Caco-2 (cell line): Measurements from ENCODE around the gene GGTLC2. TPM values are rescaled to one million over a fixed set of nuclear protein-coding genes. Genes with fewer than 3 reads are reported as not detected.
"Not testable (repeated sequence)": the region's sequence is repeated elsewhere in the genome, so short reads cannot be mapped to it uniquely, and the experiment has no call there.

Experiments used
- Bru-seq: library from RNA; stranded (reverse); fragments of 400-500 nt; gene quantifications from one replicate; lab custom pipeline; 2021; lab: Mats Ljungman, UMichigan
- BruChase-seq, 2 experiments: library from RNA; stranded (reverse); fragments of 400-500 nt; gene quantifications; one replicate each; lab custom pipeline; 2021; lab: Mats Ljungman, UMichigan
- BruUV-seq: library from RNA; stranded (reverse); fragments of 400-500 nt; replicated peaks from 2 replicates; lab custom pipeline; 2021; lab: Mats Ljungman, UMichigan
- CTCF ChIA-PET: fragments of 300-600 bp; sonication (Branson Sonifier 250); formaldehyde crosslinking; loops from one replicate; lab custom pipeline; 2022; ENCODE audit warnings: antibody characterized with exemption; lab: Charles Lee
- POLR2A ChIA-PET: fragments of 300-600 bp; sonication (Branson Sonifier 250); formaldehyde crosslinking; loops from one replicate; lab custom pipeline; 2022; ENCODE audit warnings: antibody characterized with exemption; lab: Charles Lee
- DNase-seq, 2 experiments: peaks; one replicate each; pipeline versions ENCODE4 v3.0.0 to v3.0.0-alpha.2; 2020 to 2022
- H3K27me3 ChIP-seq: replicated peaks from 2 replicates; pipeline ENCODE4 v1.6.0; 2011; ENCODE audit warnings: low read length; ENCODE audit not compliant: control insufficient read depth, insufficient read depth
- H3K36me3 ChIP-seq: 2 replicates; pipeline ENCODE4 v1.5.1; 2011; ENCODE audit warnings: low read length; ENCODE audit not compliant: control insufficient read depth, insufficient read depth
- H3K4me1 ChIP-seq: fragments of 250-450 bp; sonication (Bioruptor Pico); 2 replicates; pipeline ENCODE4 v1.5.1; 2020; ENCODE audit warnings: mild to moderate bottlenecking
- H3K4me3 ChIP-seq: 2 replicates; pipeline ENCODE4 v1.5.1; 2011; ENCODE audit warnings: low read depth, mild to moderate bottlenecking, control low read depth, low read length
- H3K9me3 ChIP-seq: fragments of 250-450 bp; sonication (Bioruptor Pico); 2 replicates; pipeline ENCODE4 v1.5.1; 2020; ENCODE audit warnings: mild to moderate bottlenecking, moderate library complexity
- H3K27ac Mint-ChIP-seq: one replicate; pipeline ENCODE4 v1.8.0; 2022; ENCODE audit warnings: mixed read lengths; ENCODE audit not compliant: unreplicated experiment
- H3K27me3 Mint-ChIP-seq: one replicate; pipeline ENCODE4 v1.8.0; 2022; ENCODE audit warnings: mixed read lengths; ENCODE audit not compliant: insufficient read depth, unreplicated experiment
- H3K36me3 Mint-ChIP-seq: one replicate; pipeline ENCODE4 v1.8.0; 2022; ENCODE audit warnings: mild to moderate bottlenecking, mixed read lengths; ENCODE audit not compliant: insufficient read depth, unreplicated experiment
- H3K4me1 Mint-ChIP-seq: one replicate; pipeline ENCODE4 v1.8.0; 2022; ENCODE audit warnings: low read depth, mixed read lengths; ENCODE audit not compliant: unreplicated experiment
- H3K4me3 Mint-ChIP-seq: one replicate; pipeline ENCODE4 v1.8.0; 2022; ENCODE audit warnings: mild to moderate bottlenecking, moderate library complexity, mixed read lengths; ENCODE audit not compliant: unreplicated experiment
- H3K9me3 Mint-ChIP-seq: one replicate; pipeline ENCODE4 v1.8.0; 2022; ENCODE audit warnings: mixed read lengths; ENCODE audit not compliant: unreplicated experiment
- intact Hi-C: fragments of 100-400 bp; cut with micrococcal nuclease; formaldehyde crosslinking; loops from one replicate; pipeline ENCODE4 v1.10.0; 2022; ENCODE audit not compliant: unreplicated experiment
- long read RNA-seq: library from polyadenylated mRNA; stranded (forward); transcript quantifications from one replicate; pipeline ENCODE4 v2.0.0, GENCODE V29; 2022
- total RNA-seq: library from RNA; stranded (reverse); gene quantifications from 2 replicates; pipeline ENCODE4 v1.2.3, GENCODE V29; 2022
- TF ChIP-seq, protein P1 (sequence below), 2 experiments: fragments of 200-600 bp in 1 of 2; IDR thresholded peaks; 1 replicate in 1 of 2; 2 replicates in 1 of 2; pipeline versions ENCODE4 v1.5.1 to v1.8.0; 2011 to 2022; ENCODE audit warnings: antibody characterized with exemption in 1 of 2, control low read depth in 1 of 2, inconsistent platforms in 1 of 2, low read depth in 1 of 2, low read length in 1 of 2, mild to moderate bottlenecking in 1 of 2, moderate library complexity in 1 of 2; ENCODE audit not compliant: insufficient read depth in 1 of 2, severe bottlenecking in 1 of 2, unreplicated experiment in 1 of 2

Gene GGTLC2
- total RNA-seq (0.34 TPM in 1 of 2 replicates, not detected in the other), Bru-seq, nascent RNA (not detected), BruChase-seq, experiment 1, labeled RNA remaining after a 2-hour chase (not detected), BruChase-seq, experiment 2, labeled RNA remaining after a 6-hour chase (not detected)
- long read RNA-seq: 0 reads

DNA sequence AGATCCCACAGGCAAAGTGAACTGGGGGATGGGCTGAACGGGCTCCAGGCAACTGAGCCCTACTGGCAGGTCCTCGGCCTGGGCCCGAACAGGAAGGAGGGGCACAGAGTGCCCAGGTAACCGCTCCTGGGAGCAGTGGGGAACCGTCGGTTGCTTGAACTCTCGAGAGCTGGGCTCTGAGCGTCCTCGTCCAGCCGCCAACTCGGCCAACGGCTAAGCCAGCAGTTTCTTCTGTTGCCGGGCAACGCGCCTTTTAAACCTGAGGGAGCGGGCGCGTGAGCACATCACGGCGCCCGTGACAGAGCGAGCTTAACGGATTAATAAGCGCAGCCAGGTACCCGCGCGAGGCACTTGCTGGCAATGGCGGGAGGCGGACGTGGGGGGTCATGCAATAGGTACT is at the start of gene GGTLC2:
GGTLC2 (plus strand) TSS at position 301 of the 400 bp plus-strand sequence. CDS start 1,732 bp downstream, outside the sequence.
- BruUV-seq, H3K36me3 Mint-ChIP-seq, CTCF ChIA-PET, H3K27me3 Mint-ChIP-seq, POLR2A ChIA-PET, DNase-seq, H3K4me1 Mint-ChIP-seq, H3K27me3 ChIP-seq, H3K9me3 Mint-ChIP-seq, H3K4me1 ChIP-seq, H3K4me3 Mint-ChIP-seq, intact Hi-C loops, H3K27ac Mint-ChIP-seq, H3K36me3 ChIP-seq, H3K4me3 ChIP-seq, H3K9me3 ChIP-seq: not testable (repeated sequence)

DNA sequence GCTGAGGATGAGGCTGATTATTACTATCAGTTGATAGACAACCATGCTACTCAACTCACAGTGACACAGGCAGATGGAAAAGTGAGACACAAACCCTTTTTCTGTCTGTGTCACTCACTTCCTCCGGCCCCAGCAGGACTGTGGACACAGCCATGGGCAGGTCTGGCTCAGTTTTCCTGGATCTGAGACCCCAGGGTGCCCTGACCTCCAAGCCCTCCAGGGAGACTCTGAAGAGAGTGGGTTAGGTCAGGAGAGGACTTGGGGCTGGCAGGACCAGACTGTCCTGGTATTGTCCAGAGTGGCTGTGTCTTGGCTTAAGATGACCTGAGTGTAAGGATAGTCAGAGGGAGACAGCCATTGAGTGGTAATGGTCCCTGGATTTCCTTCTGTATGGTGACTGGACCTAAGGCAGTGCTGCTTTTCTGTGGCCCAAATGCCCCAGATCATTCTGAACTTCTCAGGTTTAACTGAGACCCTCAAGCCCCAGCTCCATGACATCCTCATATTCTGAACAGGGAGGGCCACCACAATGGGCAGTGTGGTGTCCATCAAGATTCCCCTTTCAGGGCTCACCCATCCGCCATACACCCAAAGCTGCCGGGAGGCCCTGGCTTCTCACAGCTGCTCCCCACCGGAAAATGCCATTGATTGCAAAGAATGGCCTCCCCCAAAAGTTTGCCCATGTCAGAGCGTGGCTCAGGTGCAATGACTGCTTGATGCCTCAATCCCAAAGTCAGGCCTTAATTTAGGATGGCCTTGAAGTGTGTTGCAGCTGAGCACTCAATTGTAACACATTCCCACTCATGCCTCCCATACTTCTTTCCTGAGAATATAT is 49.2 kb upstream of the GGTLC2 start:
- Histone ChIP-seq H3K9me3 (no peaks in the 10 kb centered on the region), H3K4me1 (no peaks in the 10 kb centered on the region), H3K27me3 (no peaks in the 10 kb centered on the region; the same call in 1 of the 2 replicates), H3K36me3 (no peaks in the 10 kb centered on the region), H3K4me3 (no peak overlapping the region)
- DNase-seq: no peak
- Mint-ChIP-seq H3K27ac (no peak overlapping the region), H3K36me3 (no peaks in the 10 kb centered on the region), H3K4me1 (no peaks in the 10 kb centered on the region), H3K4me3 (no peak overlapping the region), H3K27me3 (peaks cover 23% of the 10 kb centered on the region), H3K9me3 (no peaks in the 10 kb centered on the region)
- POLR2A ChIA-PET: no interaction called here
- TF ChIP-seq, protein P1, sequence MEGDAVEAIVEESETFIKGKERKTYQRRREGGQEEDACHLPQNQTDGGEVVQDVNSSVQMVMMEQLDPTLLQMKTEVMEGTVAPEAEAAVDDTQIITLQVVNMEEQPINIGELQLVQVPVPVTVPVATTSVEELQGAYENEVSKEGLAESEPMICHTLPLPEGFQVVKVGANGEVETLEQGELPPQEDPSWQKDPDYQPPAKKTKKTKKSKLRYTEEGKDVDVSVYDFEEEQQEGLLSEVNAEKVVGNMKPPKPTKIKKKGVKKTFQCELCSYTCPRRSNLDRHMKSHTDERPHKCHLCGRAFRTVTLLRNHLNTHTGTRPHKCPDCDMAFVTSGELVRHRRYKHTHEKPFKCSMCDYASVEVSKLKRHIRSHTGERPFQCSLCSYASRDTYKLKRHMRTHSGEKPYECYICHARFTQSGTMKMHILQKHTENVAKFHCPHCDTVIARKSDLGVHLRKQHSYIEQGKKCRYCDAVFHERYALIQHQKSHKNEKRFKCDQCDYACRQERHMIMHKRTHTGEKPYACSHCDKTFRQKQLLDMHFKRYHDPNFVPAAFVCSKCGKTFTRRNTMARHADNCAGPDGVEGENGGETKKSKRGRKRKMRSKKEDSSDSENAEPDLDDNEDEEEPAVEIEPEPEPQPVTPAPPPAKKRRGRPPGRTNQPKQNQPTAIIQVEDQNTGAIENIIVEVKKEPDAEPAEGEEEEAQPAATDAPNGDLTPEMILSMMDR (IDR thresholded peaks at IDR 0.05; ENCODE audit: insufficient read depth in 1 of 2, low read depth in 1 of 2, low read length in 1 of 2, severe bottlenecking in 1 of 2, unreplicated experiment in 1 of 2): no peak
- intact Hi-C loops: no loop called here
- CTCF ChIA-PET: no interaction called here
- no TSS peak for BruUV-seq

DNA sequence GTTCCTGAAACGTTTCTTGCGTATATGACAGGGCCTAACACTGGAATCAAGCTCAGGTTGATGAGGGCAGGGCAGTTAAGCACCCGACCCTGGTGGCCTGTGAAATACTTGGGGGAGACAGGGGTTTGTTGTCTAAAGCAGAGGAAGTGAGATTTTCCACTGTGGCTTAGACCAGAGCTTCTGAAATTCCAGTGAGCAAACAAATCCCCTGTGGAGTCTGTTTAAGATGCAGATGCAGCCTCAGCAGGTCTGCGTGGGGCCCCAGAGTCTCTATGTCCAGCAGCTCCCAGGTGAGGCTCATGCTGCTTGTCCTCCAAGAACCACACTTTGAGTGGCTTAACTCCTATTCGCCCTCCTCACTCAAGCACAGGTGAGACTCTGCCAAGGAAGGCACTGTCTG is 46.3 kb upstream of the GGTLC2 start:
- CTCF ChIA-PET: no interaction called here
- H3K9me3 Mint-ChIP-seq: no peaks in the 10 kb centered on the region
- Histone ChIP-seq H3K27me3 (no peaks in the 10 kb centered on the region; the same call in 1 of the 2 replicates), H3K36me3 (no peaks in the 10 kb centered on the region), H3K4me3 (no peak overlapping the region), H3K4me1 (no peaks in the 10 kb centered on the region), H3K9me3 (no peaks in the 10 kb centered on the region)
- peaks cover 27% of the 10 kb centered on the region for H3K27me3 Mint-ChIP-seq
- no peaks in the 10 kb centered on the region for H3K4me1 Mint-ChIP-seq
- intact Hi-C loops: no loop called here
- H3K4me3 Mint-ChIP-seq: no peak overlapping the region
- POLR2A ChIA-PET: no interaction called here
- DNase-seq: no peak
- TF ChIP-seq, protein P1 (IDR thresholded peaks at IDR 0.05; ENCODE audit: insufficient read depth in 1 of 2, low read depth in 1 of 2, low read length in 1 of 2, severe bottlenecking in 1 of 2, unreplicated experiment in 1 of 2): no peak
- no TSS peak for BruUV-seq
- no peaks in the 10 kb centered on the region for H3K36me3 Mint-ChIP-seq
- H3K27ac Mint-ChIP-seq: no peak overlapping the region
